Right lobe of liver (tissue), 4 donors: Measurements from ENCODE around the gene FEM1C.

Source experiments
- POLR2A ChIP-seq: fragments of 450-650 bp; IDR thresholded peaks from one replicate; pipeline ENCODE4 v1.6.1; 2017; ENCODE audit warnings: antibody characterized with exemption, mild to moderate bottlenecking
- TF ChIP-seq, protein P1 (sequence below), 4 donors: fragments of 200-600 bp in 3 of 4; fragments of 450-650 bp in 1 of 4; IDR thresholded peaks; one replicate each; pipeline versions ENCODE4 v1.5.1 to v1.8.0; 2016 to 2022; ENCODE audit warnings: antibody characterized with exemption in 4 of 4, mild to moderate bottlenecking in 2 of 4
- donor health status: DM: no; HTN: no; CAD: no.
- donor health status: DM: no; HTN: no; CAD: no.
- donor health status: DM: no; HTN: yes; CAD: no.

DNA sequence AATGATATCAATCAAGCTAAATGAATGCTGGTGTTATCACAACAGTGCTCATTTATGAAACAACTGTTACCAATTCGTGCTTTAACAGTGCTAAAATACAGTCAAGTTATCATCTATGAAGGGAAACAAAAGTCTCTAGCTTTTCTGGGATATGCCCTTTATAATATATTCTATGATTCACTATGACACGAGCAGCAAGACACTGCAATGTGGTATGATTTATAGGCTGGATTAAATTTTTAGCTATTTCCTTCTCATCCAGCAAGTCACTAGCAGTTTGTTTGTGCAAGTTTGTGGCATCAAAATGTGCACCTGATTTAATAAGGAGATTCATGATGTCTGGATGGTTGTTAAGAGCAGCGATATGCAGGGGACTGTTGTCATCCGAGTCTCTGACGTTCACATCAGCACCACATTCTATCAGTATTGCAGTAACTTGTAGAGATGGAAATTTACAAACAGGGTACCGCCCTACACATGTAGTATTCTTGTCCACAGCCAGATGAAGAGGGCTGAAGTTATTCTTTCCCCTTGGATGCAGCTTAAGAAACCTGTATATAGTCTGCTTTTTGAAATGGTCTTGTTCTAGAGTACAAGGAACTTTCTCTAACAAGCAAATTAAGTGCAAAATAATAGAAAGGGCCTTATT is 20.3 kb downstream of the FEM1C start:
- TF ChIP-seq, protein P1, sequence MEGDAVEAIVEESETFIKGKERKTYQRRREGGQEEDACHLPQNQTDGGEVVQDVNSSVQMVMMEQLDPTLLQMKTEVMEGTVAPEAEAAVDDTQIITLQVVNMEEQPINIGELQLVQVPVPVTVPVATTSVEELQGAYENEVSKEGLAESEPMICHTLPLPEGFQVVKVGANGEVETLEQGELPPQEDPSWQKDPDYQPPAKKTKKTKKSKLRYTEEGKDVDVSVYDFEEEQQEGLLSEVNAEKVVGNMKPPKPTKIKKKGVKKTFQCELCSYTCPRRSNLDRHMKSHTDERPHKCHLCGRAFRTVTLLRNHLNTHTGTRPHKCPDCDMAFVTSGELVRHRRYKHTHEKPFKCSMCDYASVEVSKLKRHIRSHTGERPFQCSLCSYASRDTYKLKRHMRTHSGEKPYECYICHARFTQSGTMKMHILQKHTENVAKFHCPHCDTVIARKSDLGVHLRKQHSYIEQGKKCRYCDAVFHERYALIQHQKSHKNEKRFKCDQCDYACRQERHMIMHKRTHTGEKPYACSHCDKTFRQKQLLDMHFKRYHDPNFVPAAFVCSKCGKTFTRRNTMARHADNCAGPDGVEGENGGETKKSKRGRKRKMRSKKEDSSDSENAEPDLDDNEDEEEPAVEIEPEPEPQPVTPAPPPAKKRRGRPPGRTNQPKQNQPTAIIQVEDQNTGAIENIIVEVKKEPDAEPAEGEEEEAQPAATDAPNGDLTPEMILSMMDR (IDR thresholded peaks at IDR 0.05), result no peak
- no peak for TF ChIP-seq POLR2A
